NT2/D1 (cell line): Measurements from ENCODE around the gene METAP1D.

ENCODE experiments used
- SUZ12 ChIP-seq: IDR thresholded peaks from 2 replicates; pipeline ENCODE4 v1.6.1; 2011; ENCODE audit not compliant: insufficient read length, insufficient read depth; ENCODE audit errors: extremely low read depth
- ZNF274 ChIP-seq: IDR thresholded peaks from 2 replicates; pipeline ENCODE4 v1.6.1; 2011; ENCODE audit warnings: mild to moderate bottlenecking, low read depth, low read length

GRCh38 chr2:172082105-172082943, 82.6 kb downstream of the METAP1D start:
- TF ChIP-seq ZNF274 (no peak), SUZ12 (no peak)
